ENCODE measurements around the gene MSH2. TPM values are rescaled to one million over a fixed set of nuclear protein-coding genes. Genes with fewer than 3 reads are reported as not detected.

The MSH2 gene
- total and polyA plus RNA-seq, 2 experiments from 2014 or later: 20.8 to 27.7 TPM

DNA sequence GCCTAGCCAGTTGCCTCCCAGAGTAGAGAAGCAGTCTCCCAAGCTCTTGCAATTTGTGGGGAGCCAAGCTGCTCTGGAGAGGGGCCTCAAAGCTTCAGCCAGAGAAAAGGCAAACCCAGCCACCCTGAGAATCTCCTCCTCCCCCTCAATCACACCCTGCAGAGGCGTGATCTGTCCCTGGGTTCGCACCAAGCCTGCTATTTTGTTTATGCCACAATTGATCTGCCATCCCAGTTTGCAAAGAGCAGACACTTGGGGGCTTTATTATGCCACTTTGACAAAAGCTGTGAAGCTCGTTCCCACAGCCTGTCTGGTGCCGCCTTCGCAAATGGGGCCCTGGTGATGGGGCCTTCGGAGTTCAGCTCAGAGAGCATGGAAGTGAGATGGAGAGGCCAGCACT is 125.5 kb downstream of the MSH2 start:
- Histone ChIP-seq H3K4me1 (ENCODE audit: insufficient read depth) (no peaks in the 10 kb centered on the region), H3K9me3 (ENCODE audit: low read depth) (no peaks in the 10 kb centered on the region), H4K20me1 (ENCODE audit: insufficient read depth, poor library complexity, severe bottlenecking) (no peaks in the 10 kb centered on the region), H3K36me3 (replicated peaks; ENCODE audit: insufficient read depth, low read depth) (no peaks in the 10 kb centered on the region), H3K79me2 (no peaks in the 10 kb centered on the region), H3K27me3 (no peaks in the 10 kb centered on the region), H3K4me3 (no peak overlapping the region), H2AFZ (no peak overlapping the region), H3K4me2 (no peak overlapping the region), H3K27ac (no peak overlapping the region), H3K9me2 (replicated peaks; ENCODE audit: insufficient read depth) (no peaks in the 10 kb centered on the region)
- 89% methylated on average over 6 of the region's 6 CpGs for WGBS (ENCODE audit: low lambda C conversion rate, missing lambda C conversion rate)
- TF ChIP-seq EZH2 (IDR thresholded peaks at IDR 0.05; ENCODE audit: borderline replicate concordance) (no peak), EZH2phosphoT487 (IDR thresholded peaks at IDR 0.05; ENCODE audit: low read depth, severe bottlenecking, unreplicated experiment) (no peak), CTCF (IDR thresholded peaks at IDR 0.05; ENCODE audit: poor library complexity) (no peak)
- no peak for DNase-seq (ENCODE audit: low spot score)

DNA sequence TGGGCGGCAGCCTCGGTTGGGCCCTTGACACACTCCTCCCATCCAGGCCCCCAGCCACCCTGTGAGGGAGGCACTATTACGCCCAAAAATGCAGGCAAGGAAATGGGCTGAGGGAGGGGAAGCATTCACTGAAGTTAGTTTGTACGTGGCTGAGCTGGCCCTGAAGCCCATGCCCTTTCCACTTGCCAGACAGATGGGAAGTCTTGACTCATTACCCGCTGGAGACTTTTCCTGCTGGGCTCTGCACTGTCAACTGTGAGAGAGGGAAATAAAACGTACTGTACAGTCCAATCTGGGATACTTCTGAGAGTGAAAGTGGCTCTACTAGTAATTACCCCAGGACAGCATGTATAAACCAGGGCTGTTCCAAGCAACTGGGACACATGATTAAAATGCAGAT is 125.9 kb downstream of the MSH2 start:
- no peaks in the 10 kb centered on the region for H3K27me3 ChIP-seq
- no peaks in the 10 kb centered on the region for H3K36me3 ChIP-seq (replicated peaks; ENCODE audit: insufficient read depth, low read depth)
- H3K9me2 ChIP-seq (replicated peaks; ENCODE audit: insufficient read depth): no peaks in the 10 kb centered on the region
- no peak overlapping the region for H3K4me2 ChIP-seq
- no peak overlapping the region for H3K4me3 ChIP-seq
- peaks cover 3% of the 10 kb centered on the region for H3K4me1 ChIP-seq (ENCODE audit: insufficient read depth)
- no peaks in the 10 kb centered on the region for H3K9me3 ChIP-seq (ENCODE audit: low read depth)
- H3K27ac ChIP-seq: no peak overlapping the region
- DNase-seq (ENCODE audit: low spot score): no peak
- no peaks in the 10 kb centered on the region for H3K79me2 ChIP-seq
- 76% methylated on average over 6 of the region's 6 CpGs for WGBS (ENCODE audit: low lambda C conversion rate, missing lambda C conversion rate)
- TF ChIP-seq EZH2phosphoT487 (IDR thresholded peaks at IDR 0.05; ENCODE audit: low read depth, severe bottlenecking, unreplicated experiment) (no peak), CTCF (IDR thresholded peaks at IDR 0.05; ENCODE audit: poor library complexity) (no peak), EZH2 (IDR thresholded peaks at IDR 0.05; ENCODE audit: borderline replicate concordance) (no peak)
- H2AFZ ChIP-seq: no peak overlapping the region
- H4K20me1 ChIP-seq (ENCODE audit: insufficient read depth, poor library complexity, severe bottlenecking): no peaks in the 10 kb centered on the region

- H3K4me1 ChIP-seq (ENCODE audit: insufficient read depth): peaks cover 5% of the 10 kb centered on the region
- DNase-seq (ENCODE audit: low spot score): no peak
- no peak overlapping the region for H3K4me3 ChIP-seq
- H3K9me2 ChIP-seq (replicated peaks; ENCODE audit: insufficient read depth): no peaks in the 10 kb centered on the region
- WGBS (ENCODE audit: low lambda C conversion rate, missing lambda C conversion rate): 77% methylated on average over 14 of the region's 16 CpGs
- H3K27me3 ChIP-seq: no peaks in the 10 kb centered on the region
- no peaks in the 10 kb centered on the region for H3K79me2 ChIP-seq
- no peaks in the 10 kb centered on the region for H4K20me1 ChIP-seq (ENCODE audit: insufficient read depth, poor library complexity, severe bottlenecking)
- H3K4me2 ChIP-seq: no peak overlapping the region
- no peak overlapping the region for H2AFZ ChIP-seq
- H3K9me3 ChIP-seq (ENCODE audit: low read depth): no peaks in the 10 kb centered on the region
- H3K27ac ChIP-seq: no peak overlapping the region
- H3K36me3 ChIP-seq (replicated peaks; ENCODE audit: insufficient read depth, low read depth): no peaks in the 10 kb centered on the region
- no peak for TF ChIP-seq EZH2phosphoT487 (IDR thresholded peaks at IDR 0.05; ENCODE audit: low read depth, severe bottlenecking, unreplicated experiment)
These were observed 127.3 kb downstream of the MSH2 start for GRCh38 chr2:47530105-47530760.

DNA sequence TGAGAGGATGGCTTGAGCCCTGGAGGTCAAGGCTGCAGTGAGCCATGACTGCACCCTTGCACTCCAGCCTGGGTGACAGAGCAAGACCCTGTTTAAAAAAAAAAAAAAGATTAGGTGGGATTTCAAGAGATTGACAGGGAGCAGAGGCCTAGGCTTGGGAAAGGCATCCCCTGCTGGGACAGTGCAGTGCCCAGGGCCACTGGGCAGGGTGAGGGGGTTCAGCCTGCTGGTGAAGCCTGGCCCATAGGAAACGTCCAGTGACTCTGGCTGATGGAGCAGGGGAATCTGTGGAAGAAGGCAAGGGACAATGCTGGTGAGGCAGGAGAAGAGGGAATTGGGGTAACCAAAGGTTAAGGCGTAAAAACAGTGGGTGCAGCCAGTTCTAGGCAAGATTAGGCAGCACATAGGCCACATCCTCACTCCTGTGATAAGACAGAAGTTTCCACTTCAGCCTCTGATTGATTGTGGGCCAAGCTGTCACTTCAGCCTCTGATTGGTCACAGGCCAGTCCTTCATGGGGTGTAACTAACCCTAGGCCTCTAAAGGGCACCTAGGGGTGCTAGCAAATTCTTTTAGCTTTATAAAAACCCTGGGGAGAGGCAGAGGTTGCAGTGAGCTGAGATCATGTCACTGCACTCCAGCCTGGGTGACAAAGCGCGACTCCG is 128.6 kb downstream of the MSH2 start:
- H4K20me1 ChIP-seq (ENCODE audit: insufficient read depth, poor library complexity, severe bottlenecking): no peaks in the 10 kb centered on the region
- no peak for DNase-seq (ENCODE audit: low spot score)
- H3K4me2 ChIP-seq: no peak overlapping the region
- H3K79me2 ChIP-seq: no peaks in the 10 kb centered on the region
- WGBS (ENCODE audit: low lambda C conversion rate, missing lambda C conversion rate): 93% methylated on average over 5 of the region's 5 CpGs
- no peak overlapping the region for H3K4me3 ChIP-seq
- H3K27ac ChIP-seq: no peak overlapping the region
- no peaks in the 10 kb centered on the region for H3K27me3 ChIP-seq
- TF ChIP-seq EZH2phosphoT487 (IDR thresholded peaks at IDR 0.05; ENCODE audit: low read depth, severe bottlenecking, unreplicated experiment) (no peak), EZH2 (IDR thresholded peaks at IDR 0.05; ENCODE audit: borderline replicate concordance) (no peak), CTCF (IDR thresholded peaks at IDR 0.05; ENCODE audit: poor library complexity) (no peak)
- no peaks in the 10 kb centered on the region for H3K9me2 ChIP-seq (replicated peaks; ENCODE audit: insufficient read depth)
- H3K36me3 ChIP-seq (replicated peaks; ENCODE audit: insufficient read depth, low read depth): no peaks in the 10 kb centered on the region
- no peaks in the 10 kb centered on the region for H3K9me3 ChIP-seq (ENCODE audit: low read depth)
- H2AFZ ChIP-seq: no peak overlapping the region
- peaks cover 5% of the 10 kb centered on the region for H3K4me1 ChIP-seq (ENCODE audit: insufficient read depth)
